Activated CD4-positive, alpha-beta T cell treated with anti-CD3 and anti-CD28 coated beads, Interleukin-2, amount 50 U/mL, for 16 hours (primary cell): ENCODE measurements around the gene FIBCD1.

Source experiments
- DNase-seq: peaks from one replicate; pipeline ENCODE4 v3.0.0-alpha.2; 2020

Gene FIBCD1

GRCh38 chr9:130934702-130935647 is 4.1 kb downstream of the FIBCD1 start:
- DNase-seq = no peak

DNA sequence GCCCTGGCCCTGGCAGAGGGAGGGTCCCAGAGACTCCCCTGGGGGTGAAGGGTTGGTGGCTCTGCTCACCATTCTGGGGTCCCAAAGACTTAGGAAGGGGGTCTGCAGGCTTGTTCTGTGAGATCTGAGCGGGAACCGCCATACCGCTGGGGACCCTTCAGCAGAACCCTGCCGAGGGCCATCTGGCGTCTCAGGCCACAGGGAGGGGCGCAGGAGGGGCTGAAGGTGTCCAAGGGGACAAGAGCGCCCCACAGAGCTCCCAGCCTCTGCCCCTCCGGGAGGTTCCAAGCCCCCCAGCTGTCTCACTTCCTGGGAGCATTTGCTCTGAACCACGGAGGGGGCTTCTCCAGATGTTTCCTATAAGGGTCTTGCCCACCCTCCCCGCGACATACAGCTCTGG is 4.8 kb downstream of the FIBCD1 start:
- no peak for DNase-seq

- no peak for DNase-seq
Measured at GRCh38 chr9:130933114-130934046, 5.7 kb downstream of the FIBCD1 start.

GRCh38 chr9:130932255-130933079 is 6.6 kb downstream of the FIBCD1 start:
- no peak for DNase-seq

- no peak for DNase-seq
Measured at GRCh38 chr9:130931508-130932254, 7.4 kb downstream of the FIBCD1 start.

GRCh38 chr9:130930804-130931349 is 8.2 kb downstream of the FIBCD1 start:
- DNase-seq = no peak

DNA sequence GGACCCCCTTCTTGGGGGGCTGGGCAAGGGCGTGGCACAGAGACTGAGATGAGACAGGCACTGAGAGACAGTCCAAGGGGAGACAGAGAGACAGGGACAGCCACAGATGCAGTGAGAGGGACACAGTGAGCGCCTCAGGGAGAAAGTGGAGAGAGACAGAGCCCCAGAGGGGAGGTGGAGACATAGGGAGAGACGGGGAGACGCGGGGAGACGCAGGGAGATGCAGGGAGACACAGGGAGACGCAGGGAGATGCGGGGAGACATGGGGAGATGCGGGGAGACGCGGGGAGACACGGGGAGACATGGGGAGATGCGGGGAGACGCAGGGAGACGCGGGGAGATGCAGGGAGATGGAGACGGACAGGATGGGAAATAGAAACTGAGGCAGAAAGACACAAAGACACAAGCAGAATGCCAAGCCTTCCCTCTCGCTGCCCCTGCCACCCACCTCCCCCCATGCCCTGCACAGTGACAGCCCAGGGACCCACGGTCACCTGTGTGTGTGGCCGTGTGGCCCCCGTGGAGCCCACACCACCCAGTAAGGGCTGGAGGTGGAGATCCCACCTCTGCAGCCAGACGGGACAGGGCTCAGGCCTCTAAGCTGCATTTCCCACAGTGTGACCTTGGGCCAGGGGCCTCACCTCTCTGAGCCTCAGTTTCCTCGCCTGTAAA is 8.8 kb downstream of the FIBCD1 start:
- no peak for DNase-seq

DNA sequence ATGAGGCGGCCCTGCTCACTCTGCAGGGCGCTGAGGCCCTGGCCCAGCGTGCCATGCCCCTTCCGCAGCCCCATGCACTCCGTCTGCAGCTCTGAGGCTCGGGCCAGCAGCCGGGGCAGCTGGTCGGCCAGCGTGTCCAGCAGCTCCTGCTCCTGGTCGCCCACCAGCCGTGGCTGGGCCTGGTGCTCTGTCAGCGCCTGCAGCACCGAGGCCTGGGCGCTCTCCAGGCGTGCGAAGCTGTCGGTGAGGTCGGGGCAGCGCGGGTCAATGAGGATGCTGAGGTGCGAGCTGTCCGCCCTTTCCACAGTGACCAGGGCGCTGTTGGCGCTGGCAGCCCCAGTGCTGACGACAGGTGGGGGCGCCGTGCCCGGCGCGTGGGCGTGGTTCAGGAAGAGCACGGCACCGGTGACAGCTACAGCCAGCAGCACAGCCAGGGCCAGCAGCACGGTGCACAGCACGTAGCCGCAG is 9.4 kb downstream of the FIBCD1 start:
- DNase-seq = no peak

DNA sequence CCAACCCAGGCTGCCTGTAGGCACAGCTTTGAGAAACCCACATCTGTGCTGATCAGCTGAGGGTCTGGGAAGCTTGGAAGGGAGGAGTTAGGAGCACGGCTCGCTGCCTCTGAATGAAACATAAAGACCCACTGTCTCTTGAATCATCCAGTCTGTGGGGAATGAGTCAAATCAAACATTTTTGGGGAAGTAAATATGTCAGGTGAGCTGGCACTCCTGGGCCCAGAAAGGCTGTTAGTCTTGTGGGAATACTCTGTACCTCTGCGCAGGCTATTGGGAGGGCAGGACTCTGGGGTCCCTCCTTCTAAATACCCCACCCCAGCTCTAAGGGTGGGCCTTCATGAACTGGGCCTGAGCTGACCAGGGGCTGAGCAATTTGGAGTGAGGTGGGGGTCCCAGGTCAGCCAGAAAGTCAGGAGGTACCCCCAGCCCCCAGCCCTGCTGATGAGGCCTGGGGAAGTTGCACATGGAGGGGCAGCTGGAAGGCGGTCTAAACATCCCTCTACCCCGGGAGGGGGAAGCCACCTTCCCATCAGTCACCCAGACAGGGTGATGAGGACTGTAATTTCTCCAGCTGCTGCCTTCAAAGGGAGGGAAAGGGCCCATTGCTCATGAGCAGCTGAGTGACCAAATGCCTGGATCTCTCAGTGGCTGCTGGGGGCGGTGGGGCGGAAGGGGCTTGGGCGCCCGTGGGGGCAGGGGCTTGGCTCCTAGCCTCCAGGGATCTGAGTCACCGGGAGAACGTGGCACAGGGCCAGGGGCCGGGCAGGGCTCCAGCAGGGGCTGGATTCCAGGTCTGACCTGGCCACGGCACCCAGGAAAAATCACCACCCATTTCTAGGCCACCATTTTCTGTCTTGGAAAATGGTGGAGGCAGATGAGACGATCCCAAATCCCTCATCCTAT is 10.8 kb downstream of the FIBCD1 start:
- no peak for DNase-seq

- no peak for DNase-seq
Measured at GRCh38 chr9:130927338-130927737, 11.7 kb downstream of the FIBCD1 start.

DNA sequence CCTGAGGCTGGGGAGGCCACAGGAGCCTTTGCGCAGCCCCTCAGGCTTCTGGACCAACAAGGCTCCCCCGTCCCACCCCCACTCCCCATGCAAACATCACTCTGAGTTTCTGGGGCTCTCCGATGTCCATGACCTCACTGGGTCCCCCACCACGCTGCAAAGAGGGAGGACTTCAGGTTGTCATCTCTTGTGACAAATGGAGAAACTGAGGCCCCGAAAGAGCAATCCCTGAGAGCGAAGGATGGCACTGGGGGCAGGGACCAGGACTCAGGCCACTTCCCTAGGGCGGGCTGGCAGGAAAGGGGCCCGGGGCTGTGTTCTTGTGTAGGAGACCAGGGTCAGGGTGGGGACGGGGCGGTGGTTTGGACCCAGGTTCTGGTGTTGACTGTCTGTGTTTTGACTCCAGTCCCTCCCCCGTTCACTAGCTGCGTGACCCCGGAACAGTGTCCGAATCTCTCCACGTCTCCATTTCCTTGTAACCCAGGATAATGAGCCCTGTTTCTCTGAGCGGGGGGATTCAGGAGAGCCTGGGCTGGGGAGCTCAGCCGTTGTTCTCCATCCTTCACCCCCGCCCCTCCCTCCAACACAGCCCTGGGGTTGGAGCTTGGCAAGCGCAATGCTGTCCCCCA is 13.9 kb downstream of the FIBCD1 start:
- DNase-seq = no peak

- DNase-seq = no peak
Measured at GRCh38 chr9:130924448-130924788, 14.6 kb downstream of the FIBCD1 start.

GRCh38 chr9:130923611-130924447 is 15.2 kb downstream of the FIBCD1 start:
- DNase-seq = no peak

GRCh38 chr9:130922893-130923610 is 16.0 kb downstream of the FIBCD1 start:
- no peak for DNase-seq

DNA sequence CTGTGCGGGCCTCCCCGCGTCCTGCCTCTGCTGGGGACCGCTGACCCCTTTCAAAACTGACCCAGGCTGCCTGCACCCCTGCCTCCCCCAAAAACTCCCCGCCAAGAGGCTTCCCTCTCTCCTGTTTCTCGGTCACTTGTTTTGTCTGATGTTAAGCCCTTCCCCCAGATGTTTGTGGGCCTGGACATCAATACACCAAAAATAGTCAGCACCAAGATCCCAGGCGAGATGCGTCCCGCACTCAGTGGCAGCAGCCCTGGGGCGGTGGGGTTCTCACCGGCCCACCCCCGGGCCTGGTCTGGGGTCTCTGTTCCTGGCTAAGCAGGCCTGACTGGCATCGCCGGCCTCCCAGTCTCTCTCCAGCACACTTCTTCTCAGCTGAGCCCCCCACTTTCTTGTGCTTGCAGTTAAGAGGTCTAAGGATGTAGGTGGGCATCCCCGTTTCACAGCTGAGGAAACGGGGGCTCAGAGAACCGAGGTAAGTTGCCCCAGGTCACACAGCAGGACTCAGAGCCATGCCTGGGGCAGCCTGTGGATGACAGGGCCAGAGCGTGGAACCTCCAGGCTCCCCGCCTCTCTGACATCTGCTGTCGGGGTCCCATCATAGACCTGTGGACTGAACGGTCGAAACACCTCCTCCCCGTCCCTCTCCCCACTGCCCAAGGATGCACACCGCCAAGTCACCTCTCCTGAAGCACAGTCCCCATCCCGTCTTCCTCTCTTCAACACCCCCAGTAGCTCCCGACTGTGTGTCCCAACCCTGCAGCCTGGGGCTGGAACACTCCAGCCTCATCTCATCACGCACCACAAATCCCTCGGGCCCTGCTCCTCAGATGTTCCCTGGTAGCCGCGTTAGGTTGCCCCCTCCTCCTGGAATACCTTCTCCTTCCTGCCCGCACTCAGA is 16.8 kb downstream of the FIBCD1 start:
- no peak for DNase-seq

DNA sequence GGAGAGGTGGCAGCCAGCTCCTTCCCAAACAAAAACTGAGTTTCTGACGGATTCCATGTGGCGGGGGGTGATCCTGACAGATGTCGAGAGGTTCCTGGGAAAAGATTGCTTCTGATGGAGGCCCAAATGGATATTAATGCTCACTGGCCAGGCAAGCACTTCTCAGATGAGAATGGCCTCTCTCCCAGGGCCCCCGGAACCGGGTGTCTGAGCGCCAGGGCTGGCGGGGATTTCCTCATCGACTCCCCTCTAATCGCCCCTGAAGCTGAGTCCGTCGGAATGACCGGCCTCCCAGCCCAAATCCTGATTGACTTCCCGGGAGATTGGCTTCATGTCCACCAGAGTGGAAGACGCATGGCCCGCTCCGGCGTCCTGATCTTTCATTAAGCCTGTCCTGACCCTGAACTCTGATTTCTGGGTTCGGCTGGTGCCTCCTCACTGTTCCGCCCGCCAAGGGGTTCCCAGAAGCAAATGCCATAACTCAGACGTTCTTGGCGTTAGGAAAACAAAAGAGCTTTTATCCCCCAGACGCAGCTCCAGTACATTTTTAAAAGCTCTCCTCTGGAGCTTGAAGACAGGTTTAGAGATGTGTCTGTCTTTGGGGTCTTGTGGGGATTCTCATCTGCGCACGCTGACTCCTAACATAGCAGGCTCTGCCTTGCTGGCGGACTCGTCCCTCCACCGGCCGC is 17.6 kb downstream of the FIBCD1 start:
- no peak for DNase-seq
